Activated naive CD4-positive, alpha-beta T cell treated with anti-CD3 and anti-CD28 coated beads, Interleukin-2, amount 10 ng/mL, durations not matched to agents 7 days and 5 days (primary cell): ENCODE results near the gene PTPRJ.
A peak's percentile ranks its signal among the peaks of the same experiment; 100 is the strongest.

ENCODE experiments used
- CTCF ChIA-PET: fragments of 350-600 bp; sonication (Branson Sonifier 250); formaldehyde crosslinking; loops from one replicate; lab custom pipeline; 2021; ENCODE audit warnings: antibody characterized with exemption; lab: Charles Lee
- DNase-seq: peaks from one replicate; pipeline ENCODE4 v3.0.0-alpha.2; 2020
- H3K27ac Mint-ChIP-seq: one replicate; pipeline ENCODE4 v1.8.0; 2021; ENCODE audit warnings: mild to moderate bottlenecking, moderate library complexity, mixed read lengths
- H3K27me3 Mint-ChIP-seq: one replicate; pipeline ENCODE4 v1.8.0; 2021; ENCODE audit warnings: mild to moderate bottlenecking, mixed read lengths
- H3K36me3 Mint-ChIP-seq: one replicate; pipeline ENCODE4 v1.8.0; 2021; ENCODE audit warnings: mixed read lengths
- H3K4me1 Mint-ChIP-seq: one replicate; pipeline ENCODE4 v1.8.0; 2021; ENCODE audit warnings: mixed read lengths
- H3K4me3 Mint-ChIP-seq: one replicate; pipeline ENCODE4 v1.8.0; 2021; ENCODE audit warnings: mild to moderate bottlenecking, moderate library complexity, mixed read lengths
- H3K9me3 Mint-ChIP-seq: one replicate; pipeline ENCODE4 v1.8.0; 2021; ENCODE audit warnings: mixed read lengths

Gene PTPRJ

DNA sequence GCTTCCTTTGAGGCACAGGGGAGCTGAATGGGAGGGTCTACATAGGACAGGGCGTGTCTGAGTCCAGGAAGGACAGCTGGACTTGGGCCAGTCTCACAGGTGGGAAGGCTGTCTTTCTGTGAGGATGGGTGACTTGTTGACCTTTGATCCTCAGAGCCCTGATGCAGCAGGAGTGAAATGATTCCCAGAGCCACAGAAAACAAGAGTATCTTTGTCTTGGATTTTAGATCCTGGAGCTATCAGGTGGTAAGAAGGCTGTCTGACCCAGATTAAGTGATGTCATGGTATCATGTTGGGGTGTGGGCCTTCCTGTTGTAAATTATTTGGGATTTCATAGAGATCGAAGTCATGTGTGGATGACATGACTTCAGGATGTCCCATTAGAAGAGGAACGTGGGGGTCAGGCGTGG, 15.0 kb downstream of the PTPRJ start:
- H3K4me3 Mint-ChIP-seq = no peak overlapping the region
- no peak overlapping the region for H3K27ac Mint-ChIP-seq
- DNase-seq = no peak
- H3K36me3 Mint-ChIP-seq = peaks cover 44% of the 10 kb centered on the region
- CTCF ChIA-PET = no interaction called here
- H3K27me3 Mint-ChIP-seq = no peaks in the 10 kb centered on the region
- no peaks in the 10 kb centered on the region for H3K9me3 Mint-ChIP-seq
- H3K4me1 Mint-ChIP-seq = peaks cover 71% of the 10 kb centered on the region

DNA sequence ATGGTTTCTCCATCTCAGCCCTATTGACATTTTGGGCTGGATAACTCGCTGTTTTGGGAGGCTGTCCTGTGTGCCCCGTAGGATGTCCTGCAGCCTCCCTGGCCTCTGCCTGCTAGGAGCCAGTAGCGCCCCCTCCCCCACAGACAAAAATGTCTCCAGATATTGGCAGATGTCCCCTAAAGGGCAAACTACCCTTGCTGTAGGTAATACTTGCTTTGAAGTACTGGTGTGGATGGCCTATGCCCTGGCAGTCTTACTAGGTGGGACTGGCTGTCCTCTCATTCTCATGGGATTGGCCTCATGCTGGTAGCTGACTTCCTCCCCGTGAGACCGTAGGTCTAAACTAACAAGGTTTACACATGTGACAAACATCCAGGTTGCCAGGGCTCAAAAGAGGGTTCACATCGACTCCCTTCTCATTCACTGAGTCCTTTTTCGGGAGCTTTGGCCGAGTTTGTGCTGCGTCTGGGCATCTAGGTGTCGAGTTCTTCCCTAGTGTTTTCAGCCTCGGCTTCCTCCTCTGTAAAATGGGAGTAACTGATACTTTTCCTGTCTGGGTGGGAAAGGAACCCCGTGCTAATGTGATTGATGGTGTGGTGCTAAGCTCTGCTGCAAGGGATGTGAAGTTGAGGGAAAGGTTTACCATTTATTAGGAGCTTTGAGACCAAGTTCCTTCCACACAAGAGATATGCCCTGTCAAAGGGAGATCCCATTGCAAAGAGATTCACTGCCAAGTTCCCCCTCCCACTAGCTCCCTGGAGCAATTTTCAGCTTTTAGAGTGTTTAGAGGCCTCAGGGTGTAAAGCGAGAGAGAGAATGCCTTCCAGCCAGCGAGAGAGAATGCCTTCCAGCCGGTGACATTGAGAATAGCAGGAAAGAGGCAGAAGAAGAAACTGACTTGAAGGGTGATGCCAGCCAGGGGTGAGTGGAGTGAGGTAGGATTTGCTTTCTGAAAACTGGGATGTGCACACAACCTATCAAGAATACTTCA, 17.0 kb downstream of the PTPRJ start:
- H3K9me3 Mint-ChIP-seq = no peaks in the 10 kb centered on the region
- H3K27ac Mint-ChIP-seq = peak overlapping the region; percentile 75
- DNase-seq = no peak
- H3K36me3 Mint-ChIP-seq = peaks cover 46% of the 10 kb centered on the region
- CTCF ChIA-PET = interaction anchor here (0.6 to 1.2 kb wide), 3 partner anchors 111 to 164 kb away, joined by 3 read pairs; no protein-coding TSS in a partner anchor
- peaks cover 77% of the 10 kb centered on the region for H3K4me1 Mint-ChIP-seq
- H3K27me3 Mint-ChIP-seq = no peaks in the 10 kb centered on the region
- no peak overlapping the region for H3K4me3 Mint-ChIP-seq

DNA sequence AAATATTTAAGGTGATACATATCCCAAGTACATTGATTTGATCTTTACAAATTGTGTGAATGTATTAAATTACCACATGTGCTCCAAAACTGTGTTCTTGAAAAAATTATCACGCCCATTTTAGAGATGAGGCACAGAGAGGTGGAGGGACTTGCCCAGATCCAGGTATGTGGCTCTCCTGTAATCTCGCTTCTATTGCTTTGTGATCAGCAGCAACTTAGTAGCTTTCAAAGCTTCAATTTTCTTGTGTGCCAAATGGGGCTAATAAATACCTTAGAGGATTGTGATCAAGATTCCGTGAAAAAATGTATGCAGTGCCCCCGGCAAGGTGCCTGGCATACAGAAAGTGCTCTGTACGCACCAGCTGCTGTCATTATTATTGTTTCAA, 18.0 kb downstream of the PTPRJ start:
- Mint-ChIP-seq H3K4me3 (no peak overlapping the region), H3K27me3 (no peaks in the 10 kb centered on the region), H3K9me3 (no peaks in the 10 kb centered on the region), H3K27ac (peak overlapping the region; percentile 96), H3K4me1 (peaks cover 79% of the 10 kb centered on the region), H3K36me3 (peaks cover 42% of the 10 kb centered on the region)
- DNase-seq = no peak
- CTCF ChIA-PET = interaction anchor here (0.8 to 1.8 kb wide), 3 partner anchors 9 to 119 kb away, joined by 3 to 4 read pairs (median 3); no protein-coding TSS in a partner anchor

DNA sequence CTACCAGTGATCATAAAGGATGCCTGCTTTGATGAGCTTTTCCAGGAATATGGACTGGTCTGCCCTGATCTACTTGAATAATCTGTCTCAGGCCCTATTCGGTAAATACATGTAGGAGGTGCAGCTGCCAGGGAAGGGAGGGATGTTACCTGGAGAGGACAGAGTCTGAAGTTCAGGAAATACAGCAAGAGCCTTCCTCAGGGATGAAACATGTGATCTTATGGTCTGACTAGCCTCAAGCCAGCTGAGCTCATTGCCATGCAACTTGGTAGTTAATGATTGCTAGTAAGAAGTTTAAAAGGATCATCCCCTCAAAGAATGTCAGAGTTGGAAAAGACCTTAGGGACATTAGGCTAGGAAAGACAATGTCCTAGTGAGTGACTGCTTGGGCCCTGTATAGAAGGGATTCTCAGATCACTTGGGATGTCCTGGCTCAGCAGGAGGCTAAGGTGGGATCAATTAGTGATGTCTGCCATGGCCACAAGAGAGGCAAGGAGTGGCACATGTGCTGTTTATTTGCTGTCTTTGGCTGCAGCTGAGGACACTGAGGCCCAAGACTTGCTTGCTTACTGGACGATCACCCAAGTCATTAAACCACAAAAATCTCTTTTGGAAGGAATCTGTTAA, 18.5 kb downstream of the PTPRJ start:
- Mint-ChIP-seq H3K9me3 (no peaks in the 10 kb centered on the region), H3K4me3 (no peak overlapping the region)

DNA sequence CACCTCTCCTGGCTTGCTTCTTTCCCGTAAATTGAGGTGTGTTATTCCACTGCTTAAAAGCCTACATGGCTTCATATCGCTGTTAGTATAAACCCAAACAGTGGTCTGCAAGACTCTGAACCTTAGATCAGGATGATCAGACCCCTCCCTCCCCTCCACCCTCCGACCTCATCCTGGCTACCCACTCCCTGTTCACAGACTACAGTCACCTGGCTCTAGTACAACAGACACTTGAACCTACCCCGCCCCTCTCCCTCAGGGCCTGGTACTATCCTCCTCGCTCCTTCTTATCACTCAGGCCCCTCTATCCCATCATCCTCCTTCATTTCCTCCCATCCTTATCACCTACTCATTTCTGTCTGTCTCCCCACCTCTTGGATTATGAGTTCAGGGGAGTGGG, 20.1 kb downstream of the PTPRJ start:
- H3K4me3 Mint-ChIP-seq = peak overlapping the region; percentile 37

More for the DNA sequence above, 18.5 kb downstream of the PTPRJ start:
- Mint-ChIP-seq H3K27me3 (no peaks in the 10 kb centered on the region), H3K27ac (peak overlapping the region; percentile 96), H3K4me1 (peaks cover 79% of the 10 kb centered on the region), H3K36me3 (peaks cover 42% of the 10 kb centered on the region)
- no peak for DNase-seq
- CTCF ChIA-PET = interaction anchor here (1.2 to 1.8 kb wide), 2 partner anchors 9 to 109 kb away, joined by 3 to 4 read pairs; no protein-coding TSS in a partner anchor

DNA sequence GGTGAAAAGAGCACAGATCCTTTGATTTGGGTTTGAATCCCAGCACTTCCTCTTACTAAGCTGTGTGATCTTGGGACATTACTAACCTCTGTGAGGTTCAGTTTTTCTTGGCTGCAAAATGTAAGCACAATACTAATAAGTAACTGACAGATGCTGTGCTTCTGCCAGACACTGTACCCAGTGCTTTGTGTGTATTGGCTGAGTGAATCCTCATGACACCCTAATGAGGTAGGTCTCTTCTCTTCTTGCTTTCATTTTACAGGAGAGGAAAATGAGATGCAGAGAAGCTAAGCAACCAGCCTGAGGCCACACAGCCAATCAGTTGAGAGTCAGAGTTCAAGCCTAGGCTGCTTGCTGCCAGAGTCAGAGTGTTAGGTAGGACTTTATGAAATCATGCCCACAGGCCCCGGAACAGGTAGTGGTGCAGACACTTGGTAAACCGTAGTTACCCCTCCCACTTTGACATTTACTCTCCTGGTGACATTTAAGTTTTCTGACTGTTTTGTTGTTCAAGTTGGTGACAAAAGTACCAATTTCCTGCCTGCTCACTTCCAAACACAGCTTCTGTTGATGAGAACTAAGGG, 21.2 kb downstream of the PTPRJ start:
- CTCF ChIA-PET = interaction anchor here (0.6 to 3.7 kb wide), 11 partner anchors 9 to 109 kb away, joined by 3 to 23 read pairs (median 4); no protein-coding TSS in a partner anchor
- Mint-ChIP-seq H3K4me3 (peak overlapping the region; percentile 53), H3K36me3 (peaks cover 33% of the 10 kb centered on the region)

More for the DNA sequence above, 20.1 kb downstream of the PTPRJ start:
- Mint-ChIP-seq H3K4me1 (peaks cover 86% of the 10 kb centered on the region), H3K36me3 (peaks cover 38% of the 10 kb centered on the region), H3K9me3 (no peaks in the 10 kb centered on the region), H3K27ac (peak overlapping the region; percentile 96), H3K27me3 (no peaks in the 10 kb centered on the region)
- CTCF ChIA-PET = interaction anchor here (1.6 to 1.8 kb wide), 3 partner anchors 18 to 110 kb away, joined by 3 to 8 read pairs (median 6); no protein-coding TSS in a partner anchor
- DNase-seq = no peak

DNA sequence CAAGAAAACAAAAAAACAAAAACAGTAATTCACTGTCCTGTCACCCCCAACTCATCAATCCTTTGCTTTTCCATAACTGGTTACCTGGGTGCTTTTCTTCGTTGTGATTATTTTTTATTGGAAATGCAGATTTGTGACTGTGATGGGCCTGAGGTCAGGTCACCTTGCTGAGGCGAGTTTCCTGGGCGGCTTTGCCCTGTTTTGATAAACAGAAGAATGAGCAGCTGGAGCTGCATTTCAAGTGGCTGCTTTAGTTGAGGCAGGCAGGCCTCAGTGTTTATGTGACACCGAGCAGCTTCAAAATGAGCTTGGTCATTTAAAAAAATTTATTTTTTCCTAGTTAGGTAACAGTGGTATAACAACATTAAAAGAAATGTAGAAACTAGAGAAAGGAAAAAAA, 22.2 kb downstream of the PTPRJ start:
- peak overlapping the region; percentile 96 for H3K27ac Mint-ChIP-seq
- peak overlapping the region; percentile 58 for H3K4me3 Mint-ChIP-seq
- peaks cover 26% of the 10 kb centered on the region for H3K36me3 Mint-ChIP-seq
- H3K4me1 Mint-ChIP-seq = peaks cover 90% of the 10 kb centered on the region
- CTCF ChIA-PET = interaction anchor here (0.9 to 3.7 kb wide), 4 partner anchors 8 to 53 kb away, joined by 3 to 23 read pairs (median 4); no protein-coding TSS in a partner anchor
- H3K9me3 Mint-ChIP-seq = no peaks in the 10 kb centered on the region
- no peaks in the 10 kb centered on the region for H3K27me3 Mint-ChIP-seq
- peak; percentile 45 for DNase-seq

More for the DNA sequence above, 21.2 kb downstream of the PTPRJ start:
- no peaks in the 10 kb centered on the region for H3K9me3 Mint-ChIP-seq
- H3K4me1 Mint-ChIP-seq = peaks cover 92% of the 10 kb centered on the region
- no peaks in the 10 kb centered on the region for H3K27me3 Mint-ChIP-seq
- DNase-seq = peak; percentile 93
- H3K27ac Mint-ChIP-seq = peak overlapping the region; percentile 96

DNA sequence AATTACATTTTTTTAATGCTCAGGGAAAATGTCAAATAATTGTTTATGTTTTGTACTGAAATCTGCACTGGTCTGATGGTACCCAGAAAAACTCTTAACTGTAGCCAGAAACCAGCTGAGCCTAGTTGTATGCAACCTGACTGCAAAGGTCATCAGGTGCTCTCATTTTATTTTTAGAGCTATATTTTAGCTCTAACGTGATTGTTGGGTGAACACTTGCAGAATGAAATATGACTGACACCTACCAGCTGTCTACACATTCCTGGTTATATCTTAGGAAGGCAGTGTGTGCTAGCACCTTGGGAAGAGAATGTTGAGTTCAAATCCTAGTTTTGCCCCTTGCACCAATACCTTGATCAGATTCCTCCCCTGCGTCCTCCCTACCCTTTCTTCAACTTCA, 23.6 kb downstream of the PTPRJ start:
- no peaks in the 10 kb centered on the region for H3K27me3 Mint-ChIP-seq
- peak overlapping the region; percentile 94 for H3K27ac Mint-ChIP-seq
- peaks cover 22% of the 10 kb centered on the region for H3K36me3 Mint-ChIP-seq
- peaks cover 86% of the 10 kb centered on the region for H3K4me1 Mint-ChIP-seq
- no peaks in the 10 kb centered on the region for H3K9me3 Mint-ChIP-seq
- no peak for DNase-seq
- H3K4me3 Mint-ChIP-seq = peak overlapping the region; percentile 58
- CTCF ChIA-PET = interaction anchor here (0.8 to 3.7 kb wide), 3 partner anchors 9 to 52 kb away, joined by 3 to 23 read pairs (median 3); no protein-coding TSS in a partner anchor

DNA sequence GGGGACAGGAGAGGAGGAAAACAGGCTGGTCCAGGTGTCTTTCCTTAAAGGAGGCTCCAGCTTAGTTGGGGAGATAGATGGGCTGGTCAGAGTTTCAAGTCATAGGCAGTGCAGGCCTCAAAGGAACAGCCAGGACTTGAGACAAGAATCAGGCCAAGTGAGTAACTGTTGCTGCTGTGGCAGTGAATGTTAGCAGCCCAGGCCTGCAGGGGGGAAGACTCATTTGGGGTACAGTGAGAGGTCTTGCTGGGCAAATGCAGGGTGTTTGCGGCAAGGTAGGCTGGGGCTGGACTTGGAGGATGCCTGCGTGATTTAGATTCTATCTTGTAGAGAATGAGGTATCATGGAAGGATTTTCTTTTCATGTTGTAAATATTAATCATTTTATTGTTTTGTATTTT, 24.1 kb downstream of the PTPRJ start:
- no peak for DNase-seq
- H3K9me3 Mint-ChIP-seq = no peaks in the 10 kb centered on the region
- peaks cover 83% of the 10 kb centered on the region for H3K4me1 Mint-ChIP-seq
- no peaks in the 10 kb centered on the region for H3K27me3 Mint-ChIP-seq
- peak overlapping the region; percentile 94 for H3K27ac Mint-ChIP-seq
- H3K4me3 Mint-ChIP-seq = peak overlapping the region; percentile 58
- H3K36me3 Mint-ChIP-seq = peaks cover 20% of the 10 kb centered on the region
- CTCF ChIA-PET = interaction anchor here (0.8 to 3.7 kb wide), 3 partner anchors 9 to 52 kb away, joined by 3 to 23 read pairs (median 3); no protein-coding TSS in a partner anchor

DNA sequence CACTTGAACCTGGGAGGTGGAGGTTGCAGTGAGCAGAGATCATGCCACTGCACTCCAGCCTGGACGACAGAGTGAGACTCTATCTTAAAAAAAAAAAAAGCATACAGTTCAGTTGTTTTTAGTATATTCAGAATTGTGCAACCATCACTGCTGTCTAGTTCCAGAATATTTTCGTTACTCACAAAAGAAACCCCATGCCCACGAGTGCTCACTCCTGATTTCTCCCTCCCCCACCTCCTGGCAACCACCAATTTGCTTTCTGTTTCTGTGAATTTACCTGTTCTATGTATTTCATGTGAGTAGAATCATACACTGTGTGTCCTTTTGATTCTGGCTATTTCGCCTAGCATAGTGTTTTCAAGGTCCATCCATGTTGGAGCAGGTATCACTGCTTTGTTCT, 24.8 kb downstream of the PTPRJ start:
- no peaks in the 10 kb centered on the region for H3K9me3 Mint-ChIP-seq
- H3K4me1 Mint-ChIP-seq = peaks cover 82% of the 10 kb centered on the region
- no peaks in the 10 kb centered on the region for H3K27me3 Mint-ChIP-seq
- peak; percentile 73 for DNase-seq
- H3K4me3 Mint-ChIP-seq = peak overlapping the region; percentile 57
- H3K27ac Mint-ChIP-seq = peak overlapping the region; percentile 94
- CTCF ChIA-PET = interaction anchor here (1.2 to 1.9 kb wide), 5 partner anchors 10 to 70 kb away, joined by 3 to 9 read pairs (median 4); no protein-coding TSS in a partner anchor
- peaks cover 18% of the 10 kb centered on the region for H3K36me3 Mint-ChIP-seq

DNA sequence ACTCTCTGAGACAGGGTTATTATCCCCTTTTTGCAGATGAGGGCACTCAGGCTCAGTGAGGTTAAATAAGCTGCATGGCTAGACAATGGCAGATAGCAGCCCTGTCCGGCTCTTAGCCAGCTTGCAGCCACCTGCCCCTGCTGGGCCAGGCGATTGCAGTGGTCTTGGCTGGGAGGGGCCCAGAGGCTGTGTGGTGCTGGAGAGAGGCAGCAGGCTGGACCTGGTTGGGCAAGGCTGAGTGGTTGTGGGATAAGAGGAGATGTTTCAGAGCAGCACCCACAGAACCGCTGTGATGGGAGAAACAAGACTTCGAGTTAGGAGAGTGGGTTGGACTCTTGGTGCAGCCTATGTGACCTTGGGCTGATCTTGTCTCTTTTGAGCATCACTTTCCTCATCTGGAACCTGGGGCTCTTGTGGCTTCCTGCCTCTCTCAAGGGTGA, 25.5 kb downstream of the PTPRJ start:
- no peaks in the 10 kb centered on the region for H3K9me3 Mint-ChIP-seq
- H3K27ac Mint-ChIP-seq = peak overlapping the region; percentile 94
- peak overlapping the region; percentile 57 for H3K4me3 Mint-ChIP-seq
- no peaks in the 10 kb centered on the region for H3K27me3 Mint-ChIP-seq
- H3K4me1 Mint-ChIP-seq = peaks cover 77% of the 10 kb centered on the region
- peak; percentile 28 for DNase-seq
- peaks cover 14% of the 10 kb centered on the region for H3K36me3 Mint-ChIP-seq
- CTCF ChIA-PET = interaction anchor here (1.2 to 1.9 kb wide), 7 partner anchors 9 to 102 kb away, joined by 3 to 9 read pairs (median 5); no protein-coding TSS in a partner anchor

DNA sequence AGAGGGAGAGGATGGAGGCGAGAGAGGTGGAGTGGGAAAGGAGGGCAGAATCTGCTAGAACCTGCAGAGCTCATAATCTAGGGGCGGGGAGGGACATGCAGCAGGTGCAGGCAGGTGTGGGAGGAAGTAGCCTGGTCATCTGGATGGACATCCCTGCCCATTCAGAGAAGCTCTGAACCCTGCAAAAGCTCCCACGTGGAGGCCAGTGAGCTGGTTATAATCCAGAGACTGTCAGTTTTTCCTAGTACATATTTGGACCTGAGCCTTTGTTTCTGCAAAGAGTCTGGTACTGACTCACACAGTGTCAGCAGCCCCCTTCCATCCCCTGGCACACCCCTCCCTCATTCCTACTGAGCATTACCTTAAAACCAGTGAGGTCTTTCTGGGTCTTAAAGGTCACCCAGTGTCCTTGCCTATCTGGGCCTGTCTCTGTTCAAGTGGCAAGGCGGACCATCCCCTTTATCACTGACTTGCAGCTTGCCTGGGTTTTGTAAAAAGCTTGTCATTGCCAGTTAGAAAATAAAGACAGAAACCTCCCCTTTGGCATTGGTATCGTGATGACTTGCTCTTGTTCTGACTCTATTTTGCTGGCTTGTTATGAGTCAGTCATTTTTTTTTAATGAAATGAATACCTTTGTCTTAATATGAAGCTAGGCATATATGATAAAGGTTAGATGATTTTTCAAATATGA, 26.1 kb downstream of the PTPRJ start:
- DNase-seq = peak; percentile 47

DNA sequence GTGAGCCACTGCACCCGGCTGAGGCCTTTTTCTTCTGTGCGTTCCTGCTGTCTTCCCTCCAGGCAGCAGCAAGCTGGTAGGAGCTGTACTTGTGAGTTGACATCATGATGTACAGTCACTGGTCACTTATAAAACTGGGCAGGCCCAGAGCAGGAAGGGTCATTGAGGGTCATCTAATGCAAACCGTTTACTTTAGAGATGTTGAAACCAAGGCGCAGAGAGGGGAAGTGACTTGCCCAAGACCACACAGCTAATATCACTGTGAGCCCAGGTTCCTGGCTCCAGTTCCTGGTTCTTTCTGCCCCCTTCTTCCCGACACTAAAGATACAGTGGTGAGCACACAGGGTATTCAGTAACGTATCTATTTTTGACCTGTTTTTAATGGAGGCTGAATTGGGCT, 27.3 kb downstream of the PTPRJ start:
- Mint-ChIP-seq H3K27ac (peak overlapping the region; percentile 82), H3K36me3 (peaks cover 16% of the 10 kb centered on the region), H3K4me1 (peaks cover 78% of the 10 kb centered on the region), H3K4me3 (no peak overlapping the region), H3K9me3 (no peaks in the 10 kb centered on the region), H3K27me3 (no peaks in the 10 kb centered on the region)
- DNase-seq = no peak
- CTCF ChIA-PET = interaction anchor here (0.8 kb wide), 1 partner anchor 12 kb away, joined by 3 read pairs; no protein-coding TSS in a partner anchor

More for the DNA sequence above, 26.1 kb downstream of the PTPRJ start:
- H3K4me3 Mint-ChIP-seq = peak overlapping the region; percentile 57
- H3K4me1 Mint-ChIP-seq = peaks cover 77% of the 10 kb centered on the region
- CTCF ChIA-PET = interaction anchor here (0.7 to 1.9 kb wide), 8 partner anchors 8 to 101 kb away, joined by 3 to 9 read pairs (median 4); no protein-coding TSS in a partner anchor
- H3K27me3 Mint-ChIP-seq = no peaks in the 10 kb centered on the region
- peak overlapping the region; percentile 94 for H3K27ac Mint-ChIP-seq
- no peaks in the 10 kb centered on the region for H3K9me3 Mint-ChIP-seq
- peaks cover 16% of the 10 kb centered on the region for H3K36me3 Mint-ChIP-seq
